ENCODE results near the gene TYROBP.
"Not testable (repeated sequence)": the region's sequence is repeated elsewhere in the genome, so short reads cannot be mapped to it uniquely, and the experiment has no call there.

TYROBP gene

GRCh38 chr19:35931161-35931873 is 23.2 kb upstream of the TYROBP start:
- DNase-seq, result peak; percentile 96

- no peak for DNase-seq
Measured at GRCh38 chr19:35929876-35930275, 21.8 kb upstream of the TYROBP start.

- DNase-seq, result no peak
Measured at GRCh38 chr19:35928507-35928906, 20.4 kb upstream of the TYROBP start.

GRCh38 chr19:35925501-35925900 is 17.4 kb upstream of the TYROBP start:
- no peak for DNase-seq

GRCh38 chr19:35921012-35921411 is 12.9 kb upstream of the TYROBP start:
- no peak for DNase-seq

GRCh38 chr19:35919306-35919705 is 11.2 kb upstream of the TYROBP start:
- no peak for DNase-seq

GRCh38 chr19:35915443-35915842 is 7.3 kb upstream of the TYROBP start:
- DNase-seq, result no peak

GRCh38 chr19:35913589-35913988 is 5.5 kb upstream of the TYROBP start:
- no peak for DNase-seq

GRCh38 chr19:35911790-35912189 is 3.7 kb upstream of the TYROBP start:
- DNase-seq, result no peak

GRCh38 chr19:35911173-35911572 is 3.1 kb upstream of the TYROBP start:
- DNase-seq, result no peak

GRCh38 chr19:35910355-35910754 is 2.3 kb upstream of the TYROBP start:
- not testable (repeated sequence) for DNase-seq

- no peak for DNase-seq
Measured at GRCh38 chr19:35909684-35910035, 1.6 kb upstream of the TYROBP start.

- no peak for DNase-seq
Measured at GRCh38 chr19:35908973-35909683, 1.0 kb upstream of the TYROBP start.

GRCh38 chr19:35907377-35907745 is 734 bp downstream of the TYROBP start:
- DNase-seq, result no peak

- DNase-seq, result no peak
Measured at GRCh38 chr19:35905178-35905727, 2.8 kb downstream of the TYROBP start.

- DNase-seq, result no peak
Measured at GRCh38 chr19:35904311-35905068, 3.6 kb downstream of the TYROBP start.

GRCh38 chr19:35903550-35904179 is 4.4 kb downstream of the TYROBP start:
- DNase-seq, result no peak

- DNase-seq, result no peak
Measured at GRCh38 chr19:35902870-35903475, 5.1 kb downstream of the TYROBP start.

GRCh38 chr19:35901854-35902661 is 6.0 kb downstream of the TYROBP start, which contains the start of gene HCST:
Gene HCST, plus strand, starts transcription at chr19:35902529. Its CDS starts 65 bp downstream, at chr19:35902594.
- DNase-seq, result no peak

- no peak for DNase-seq
Measured at GRCh38 chr19:35901055-35901644, 6.9 kb downstream of the TYROBP start.

GRCh38 chr19:35899547-35900214 is 8.4 kb downstream of the TYROBP start:
- peak; percentile 1 for DNase-seq

All from NCI-H2081 treated with DMSO at 0.1 percent for 48 hours (cell line).